ENCODE measurements around the gene GCNT1.

GRCh38 chr9:76451234-76451633 lies 7.7 kb upstream of the GCNT1 start:
- TF ChIP-seq CTCF (IDR thresholded peaks at IDR 0.05) (no peak), POLR2AphosphoS5 (IDR thresholded peaks at IDR 0.05) (no peak)

All from prostate gland (tissue), 2 donors.